A549 treated with Hydrocortisone at 1 μM for 4 hours (cell line): ENCODE data around the gene FAM170B. TPM values are rescaled to one million over a fixed set of nuclear protein-coding genes. Genes with fewer than 3 reads are reported as not detected.

Experiments
- total RNA-seq: library from RNA; stranded (reverse); fragments of 200-300 nt; extraction: Qiagen RNA extraction; gene quantifications from 5 replicates; pipeline ENCODE4 v1.2.3, GENCODE V29; 2022

Gene FAM170B
- not detected in 5 replicates for total RNA-seq

GRCh38 chr10:49133706-49134248, at the start of gene FAM170B:
Gene FAM170B (minus strand): TSS chr10:49134021. CDS start chr10:49133918, 103 bp downstream.

DNA sequence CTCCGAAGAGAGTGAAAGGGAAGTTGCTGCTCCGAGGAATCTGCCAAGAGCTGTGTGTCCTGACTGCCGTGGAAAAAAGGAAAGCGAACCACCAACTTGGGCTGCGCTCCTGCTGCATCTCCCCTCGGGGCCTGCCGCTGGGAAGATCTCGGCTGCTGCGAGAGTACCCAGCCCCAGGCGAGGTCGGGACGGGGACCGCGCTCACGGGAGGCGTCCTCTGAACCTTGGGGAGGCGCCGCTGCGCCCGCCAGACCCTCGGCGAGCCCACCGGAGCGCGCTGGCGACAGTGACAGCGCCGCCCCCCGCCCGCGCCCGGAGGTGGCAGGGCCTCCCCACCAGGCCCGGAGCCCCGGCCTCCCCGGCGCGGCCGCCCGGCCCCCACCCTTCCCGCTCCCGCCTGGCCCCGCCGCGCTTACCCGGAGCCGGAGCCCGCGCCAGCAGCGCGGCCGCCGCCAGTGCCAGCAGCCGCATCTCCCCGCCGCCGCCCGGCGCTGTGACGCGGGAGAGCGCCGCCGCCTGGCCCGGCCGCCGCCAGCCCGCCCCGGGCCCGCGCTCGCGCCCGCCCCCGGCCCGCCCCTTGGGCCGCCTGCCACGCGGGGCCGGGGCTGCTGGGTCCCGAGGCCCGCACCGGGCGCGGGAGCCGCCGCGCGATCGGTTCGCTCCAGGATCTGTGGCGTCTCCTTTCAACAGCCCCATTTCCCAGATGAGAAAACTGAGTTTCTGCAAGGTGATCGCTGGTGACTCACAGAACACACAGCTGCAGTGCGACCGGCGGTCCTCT, 18.6 kb downstream of the FAM170B start, which contains the start of gene VSTM4:
TSS of gene VSTM4 (minus strand) at position 508 of the 781 bp plus-strand sequence. CDS start at position 471, 37 bp downstream.

Other genes starting within 250 kb of the FAM170B start
- gene LRRC18, start 194.2 kb downstream of the FAM170B start, total RNA-seq, result not detected in 5 replicates
- 0.24 to 0.44 TPM (median 0.28 TPM) in 5 replicates for gene VSTM4, start 18.5 kb downstream of the FAM170B start, total RNA-seq
- not detected in 5 replicates for gene TMEM273, start 54.4 kb upstream of the FAM170B start, total RNA-seq
- not detected in 5 replicates for gene C10orf71, start 165.1 kb upstream of the FAM170B start, total RNA-seq